CD4-positive, alpha-beta T cell (primary cell): ENCODE results near the gene UNC93A. TPM values are rescaled to one million over a fixed set of nuclear protein-coding genes. Genes with fewer than 3 reads are reported as not detected.

ENCODE experiments used
- ATAC-seq: fragments of 200-7000 bp; cut with Tn5 transposase; one replicate; pipeline ENCODE4 v1.10.0; 2022; ENCODE audit warnings: mild to moderate bottlenecking; ENCODE audit not compliant: poor library complexity
- CTCF ChIA-PET: fragments of 350-600 bp; sonication (Branson Sonifier 250); formaldehyde crosslinking; loops from one replicate; lab custom pipeline; 2021; ENCODE audit warnings: antibody characterized with exemption, inconsistent platforms; lab: Charles Lee
- POLR2A ChIA-PET: fragments of 350-600 bp; sonication (Branson Sonifier 250); formaldehyde crosslinking; loops from one replicate; lab custom pipeline; 2021; ENCODE audit warnings: antibody characterized with exemption, inconsistent platforms; lab: Charles Lee
- DNase-seq, 14 experiments: peaks; one replicate each; pipeline ENCODE4 v3.0.0-alpha.2; 2013 to 2020; ENCODE audit warnings: mixed read lengths in 2 of 14
- H3K27ac ChIP-seq, 2 donors: one replicate each; pipeline versions ENCODE4 v1.5.1 to v1.7.0; 2013; ENCODE audit warnings: low read length in 2 of 2, low read depth in 1 of 2, mild to moderate bottlenecking in 1 of 2
- H3K27me3 ChIP-seq, 2 experiments: 1 replicate in 1 of 2; 2 replicates in 1 of 2; pipeline versions ENCODE4 v1.6.1 to v1.7.0; 2013; ENCODE audit warnings: low read length in 2 of 2, control low read depth in 1 of 2, mild to moderate bottlenecking in 1 of 2, moderate library complexity in 1 of 2; ENCODE audit not compliant: insufficient read depth in 2 of 2, control insufficient read depth in 1 of 2
- H3K36me3 ChIP-seq: one replicate; pipeline ENCODE4 v1.6.1; 2013; ENCODE audit warnings: low read length, control low read depth; ENCODE audit not compliant: insufficient read depth
- H3K4me1 ChIP-seq: one replicate; pipeline ENCODE4 v1.6.1; 2013; ENCODE audit warnings: low read length, control low read depth; ENCODE audit not compliant: insufficient read depth
- H3K4me3 ChIP-seq: one replicate; pipeline ENCODE4 v1.5.1; 2013; ENCODE audit warnings: mild to moderate bottlenecking, low read length, moderate library complexity
- H3K9me3 ChIP-seq, 2 experiments: 1 replicate in 1 of 2; 2 replicates in 1 of 2; pipeline versions ENCODE4 v1.6.1 to v1.7.0; 2013; ENCODE audit warnings: low read length in 2 of 2, mild to moderate bottlenecking in 2 of 2, control low read depth in 1 of 2, moderate library complexity in 1 of 2; ENCODE audit not compliant: control insufficient read depth in 1 of 2, insufficient read depth in 1 of 2
- H3K27ac Mint-ChIP-seq: one replicate; pipeline ENCODE4 v1.8.0; 2020; ENCODE audit warnings: mixed read lengths
- H3K27me3 Mint-ChIP-seq: one replicate; pipeline ENCODE4 v1.8.0; 2021; ENCODE audit warnings: mixed read lengths
- H3K36me3 Mint-ChIP-seq: one replicate; pipeline ENCODE4 v1.8.0; 2021; ENCODE audit warnings: low read depth, mixed read lengths
- H3K4me1 Mint-ChIP-seq: one replicate; pipeline ENCODE4 v1.8.0; 2021; ENCODE audit warnings: low read depth, mixed read lengths
- H3K4me3 Mint-ChIP-seq: one replicate; pipeline ENCODE4 v1.8.0; 2020; ENCODE audit warnings: mild to moderate bottlenecking, mixed read lengths
- H3K9me3 Mint-ChIP-seq: one replicate; pipeline ENCODE4 v1.8.0; 2020; ENCODE audit warnings: mixed read lengths
- intact Hi-C, 2 experiments: fragments of 100-400 bp; cut with DNase I in 1 of 2; cut with micrococcal nuclease in 1 of 2; formaldehyde crosslinking; loops; one replicate each; pipeline versions ENCODE4 v1.15.1 to v1.9.0; 2023 to 2025; cut with DNase I, micrococcal nuclease
- total RNA-seq, 174 experiments: library from RNA in 2 of 174; stranded (reverse) in 2 of 174; gene quantifications; one replicate each; pipeline ENCODE4 v1.2.3 and lab custom pipeline; 2021 to 2026
- TF ChIP-seq, protein P1 (sequence below): fragments of 200-600 bp; IDR thresholded peaks from one replicate; pipeline ENCODE4 v1.8.0; 2022; ENCODE audit warnings: antibody characterized with exemption, mild to moderate bottlenecking

UNC93A gene
- total RNA-seq, 2 experiments from 2014 or later: not detected

GRCh38 chr6:167331565-167331964, 40.5 kb downstream of the UNC93A start:
- no peaks in the 10 kb centered on the region for H3K36me3 ChIP-seq
- intact Hi-C loops: no loop called here
- Mint-ChIP-seq H3K36me3 (no peaks in the 10 kb centered on the region), H3K4me1 (peaks cover 2% of the 10 kb centered on the region), H3K9me3 (no peaks in the 10 kb centered on the region), H3K4me3 (no peak overlapping the region), H3K27ac (no peak overlapping the region), H3K27me3 (peaks cover 5% of the 10 kb centered on the region)
- ChIA-PET CTCF (no interaction called here), POLR2A (no interaction called here)
- H3K27me3 ChIP-seq: peaks cover 2 to 5% of the 10 kb centered on the region in 2 experiments
- peaks cover 0 to 4% of the 10 kb centered on the region in 2 experiments for H3K9me3 ChIP-seq
- no peaks in the 10 kb centered on the region for H3K4me1 ChIP-seq
- H3K4me3 ChIP-seq: no peak overlapping the region
- H3K27ac ChIP-seq: no peak overlapping the region
- TF ChIP-seq, protein P1, sequence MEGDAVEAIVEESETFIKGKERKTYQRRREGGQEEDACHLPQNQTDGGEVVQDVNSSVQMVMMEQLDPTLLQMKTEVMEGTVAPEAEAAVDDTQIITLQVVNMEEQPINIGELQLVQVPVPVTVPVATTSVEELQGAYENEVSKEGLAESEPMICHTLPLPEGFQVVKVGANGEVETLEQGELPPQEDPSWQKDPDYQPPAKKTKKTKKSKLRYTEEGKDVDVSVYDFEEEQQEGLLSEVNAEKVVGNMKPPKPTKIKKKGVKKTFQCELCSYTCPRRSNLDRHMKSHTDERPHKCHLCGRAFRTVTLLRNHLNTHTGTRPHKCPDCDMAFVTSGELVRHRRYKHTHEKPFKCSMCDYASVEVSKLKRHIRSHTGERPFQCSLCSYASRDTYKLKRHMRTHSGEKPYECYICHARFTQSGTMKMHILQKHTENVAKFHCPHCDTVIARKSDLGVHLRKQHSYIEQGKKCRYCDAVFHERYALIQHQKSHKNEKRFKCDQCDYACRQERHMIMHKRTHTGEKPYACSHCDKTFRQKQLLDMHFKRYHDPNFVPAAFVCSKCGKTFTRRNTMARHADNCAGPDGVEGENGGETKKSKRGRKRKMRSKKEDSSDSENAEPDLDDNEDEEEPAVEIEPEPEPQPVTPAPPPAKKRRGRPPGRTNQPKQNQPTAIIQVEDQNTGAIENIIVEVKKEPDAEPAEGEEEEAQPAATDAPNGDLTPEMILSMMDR: no peak
- no peak for ATAC-seq
- DNase-seq: no peak

DNA sequence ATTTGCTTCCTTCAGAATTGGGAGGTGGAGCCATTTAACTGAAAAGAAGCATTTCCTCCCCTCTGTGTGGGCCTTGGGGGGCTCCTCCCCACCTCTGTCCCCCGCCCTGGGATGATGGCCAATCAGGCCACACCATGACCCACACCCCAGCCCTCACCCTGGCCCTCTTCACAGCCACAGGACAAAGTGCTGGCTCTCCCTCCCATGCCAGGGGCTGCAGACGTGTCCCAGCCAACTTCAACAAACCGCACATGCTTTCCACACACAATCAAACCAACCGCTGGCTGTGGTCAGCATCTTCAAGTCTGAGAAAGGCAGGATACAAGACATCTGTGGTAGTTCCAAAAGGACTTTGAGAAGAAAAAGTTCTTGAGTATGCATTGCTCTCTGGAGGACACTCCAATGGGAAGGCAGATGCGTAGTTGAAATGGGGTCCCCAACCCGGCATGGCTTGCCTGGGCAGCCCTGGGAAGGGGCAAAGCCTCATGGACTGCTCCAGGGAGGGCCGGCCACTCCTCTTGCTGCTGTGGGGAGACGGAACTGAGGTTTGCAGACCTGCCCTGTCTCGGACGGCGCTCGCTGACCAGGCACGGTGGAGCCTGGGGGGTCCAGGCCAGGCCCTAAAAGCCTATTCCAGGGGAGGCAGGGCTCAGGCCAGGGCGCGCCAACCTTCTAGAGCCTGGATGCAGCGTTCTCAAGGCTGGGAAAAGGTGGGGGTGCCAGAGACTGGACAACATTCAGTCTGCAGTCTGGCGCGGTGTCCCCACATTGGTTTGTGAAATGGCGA, 45.9 kb downstream of the UNC93A start:
- Histone ChIP-seq H3K27ac (no peak overlapping the region), H3K27me3 (peaks cover 0 to 2% of the 10 kb centered on the region in 2 experiments), H3K4me1 (no peaks in the 10 kb centered on the region), H3K36me3 (no peaks in the 10 kb centered on the region), H3K4me3 (no peak overlapping the region), H3K9me3 (no peaks in the 10 kb centered on the region)
- ATAC-seq: no peak
- Mint-ChIP-seq H3K27me3 (peaks cover 12% of the 10 kb centered on the region), H3K27ac (no peak overlapping the region), H3K4me3 (no peak overlapping the region), H3K4me1 (peaks cover 8% of the 10 kb centered on the region), H3K36me3 (no peaks in the 10 kb centered on the region), H3K9me3 (no peaks in the 10 kb centered on the region)
- DNase-seq: no peak
- ChIA-PET POLR2A (no interaction called here), CTCF (no interaction called here)
- TF ChIP-seq, protein P1: no peak
- intact Hi-C loops: no loop called here

DNA sequence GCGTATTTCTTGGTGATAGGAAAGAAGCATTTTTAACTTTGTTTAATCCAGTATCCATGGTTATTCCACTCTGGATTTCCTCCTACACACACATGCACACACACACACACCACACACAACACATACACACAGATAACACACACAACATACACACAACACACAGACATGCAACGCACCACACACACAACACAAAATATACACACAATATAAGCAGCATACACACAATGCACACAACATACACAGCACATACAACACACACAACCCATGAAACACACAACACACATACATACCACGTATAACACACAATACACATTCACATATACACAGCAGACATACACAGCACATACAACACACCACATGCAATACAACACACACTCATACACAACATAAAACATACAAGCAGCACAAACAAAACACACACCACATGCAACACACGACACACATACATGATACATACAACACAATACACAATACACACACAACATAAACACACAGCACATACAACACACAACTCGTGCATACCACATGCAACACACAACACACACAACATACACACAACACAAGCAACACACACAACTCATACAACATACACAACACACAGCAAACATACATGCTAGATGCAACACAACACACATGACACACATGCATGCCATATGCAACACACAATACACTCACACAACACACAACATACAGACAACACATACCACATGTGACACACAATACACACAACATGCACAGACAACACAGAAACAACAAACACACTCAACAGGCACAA, 46.7 kb downstream of the UNC93A start:
- H3K36me3 Mint-ChIP-seq: no peaks in the 10 kb centered on the region
- ChIA-PET POLR2A (no interaction called here), CTCF (no interaction called here)
- no peak for DNase-seq
- no peaks in the 10 kb centered on the region for H3K9me3 ChIP-seq
- ATAC-seq: no peak
- H3K9me3 Mint-ChIP-seq: no peaks in the 10 kb centered on the region
- no peak overlapping the region for H3K4me3 Mint-ChIP-seq
- H3K27ac Mint-ChIP-seq: no peak overlapping the region
- TF ChIP-seq, protein P1: no peak
- H3K4me3 ChIP-seq: no peak overlapping the region
- no peaks in the 10 kb centered on the region for H3K36me3 ChIP-seq
- H3K27ac ChIP-seq: no peak overlapping the region
- H3K27me3 ChIP-seq: peaks cover 0 to 2% of the 10 kb centered on the region in 2 experiments
- H3K4me1 ChIP-seq: no peaks in the 10 kb centered on the region
- H3K27me3 Mint-ChIP-seq: peaks cover 12% of the 10 kb centered on the region
- peaks cover 8% of the 10 kb centered on the region for H3K4me1 Mint-ChIP-seq
- intact Hi-C loops: no loop called here
